HG03045 (cell line): ENCODE results near the gene CNIH1.

Experiments used
- ATAC-seq: cut with Tn5 transposase; IDR thresholded peaks from one replicate; pipeline ENCODE4 v1.9.1; 2021; ENCODE audit warnings: mild to moderate bottlenecking, moderate library complexity; ENCODE audit not compliant: unreplicated experiment

Gene CNIH1

GRCh38 chr14:54440873-54441868 is at the start of gene CNIH1:
CNIH1 (minus strand) TSS chr14:54441374; CDS start chr14:54441327, 47 bp downstream.
- peak; percentile 97 for ATAC-seq

- no peak for ATAC-seq
These were observed 49.4 kb upstream of the CNIH1 start for GRCh38 chr14:54490445-54491175.

GRCh38 chr14:54489731-54490444 is 48.7 kb upstream of the CNIH1 start:
- no peak for ATAC-seq

GRCh38 chr14:54489318-54489683 is 48.1 kb upstream of the CNIH1 start:
- ATAC-seq: peak; percentile 15

- ATAC-seq: peak; percentile 91
These were observed 47.6 kb upstream of the CNIH1 start, which contains the start of gene GMFB for GRCh38 chr14:54488646-54489317. GMFB (minus strand) TSS chr14:54488980; CDS start chr14:54488927, 53 bp downstream.

GRCh38 chr14:54488318-54488645 is 47.1 kb upstream of the CNIH1 start:
- peak; percentile 19 for ATAC-seq

GRCh38 chr14:54487771-54488170 is 46.6 kb upstream of the CNIH1 start:
- ATAC-seq: no peak

GRCh38 chr14:54486685-54487084 is 45.5 kb upstream of the CNIH1 start:
- ATAC-seq: no peak

GRCh38 chr14:54483846-54484245 is 42.7 kb upstream of the CNIH1 start:
- no peak for ATAC-seq

- no peak for ATAC-seq
These were observed 42.0 kb upstream of the CNIH1 start for GRCh38 chr14:54483073-54483745.

- ATAC-seq: no peak
These were observed 40.5 kb upstream of the CNIH1 start for GRCh38 chr14:54481695-54482094.

GRCh38 chr14:54480830-54481562 is 39.8 kb upstream of the CNIH1 start:
- ATAC-seq: no peak

- no peak for ATAC-seq
These were observed 37.6 kb upstream of the CNIH1 start for GRCh38 chr14:54478636-54479215.

GRCh38 chr14:54475911-54476310 is 34.7 kb upstream of the CNIH1 start:
- no peak for ATAC-seq

GRCh38 chr14:54475187-54475899 is 34.2 kb upstream of the CNIH1 start:
- ATAC-seq: no peak

GRCh38 chr14:54474232-54474793 is 33.1 kb upstream of the CNIH1 start:
- no peak for ATAC-seq

- no peak for ATAC-seq
These were observed 31.1 kb upstream of the CNIH1 start for GRCh38 chr14:54472315-54472714.

- ATAC-seq: no peak
These were observed 30.5 kb upstream of the CNIH1 start for GRCh38 chr14:54471641-54472040.
